ENCODE measurements around the gene GGT1.
"Not testable (repeated sequence)": the region's sequence is repeated elsewhere in the genome, so short reads cannot be mapped to it uniquely, and the experiment has no call there.

The GGT1 gene

GRCh38 chr22:24636513-24636912 is 33.5 kb downstream of the GGT1 start:
- H3K4me1 ChIP-seq (ENCODE audit: control insufficient read depth, insufficient read depth, low read length); CTCF ChIA-PET; H3K27ac ChIP-seq (ENCODE audit: extremely low read depth, low read depth, low read length); POLR2A ChIA-PET; H3K36me3 ChIP-seq (ENCODE audit: control insufficient read depth in 2 of 2, insufficient read depth in 1 of 2, low read length in 2 of 2); H3K9me3 ChIP-seq (ENCODE audit: control insufficient read depth, insufficient read depth, low read depth, low read length); H3K4me3 ChIP-seq (ENCODE audit: low read depth, low read length): not testable (repeated sequence)
- TF ChIP-seq ZNF10 (tag by site-specific recombination; IDR thresholded peaks at IDR 0.05), result peak; percentile 87; the same call in 1 of the 2 replicates

GRCh38 chr22:24642307-24642706 is 39.3 kb downstream of the GGT1 start:
- H3K4me3 ChIP-seq (ENCODE audit: low read depth, low read length); H3K27ac ChIP-seq (ENCODE audit: extremely low read depth, low read depth, low read length); H3K9me3 ChIP-seq (ENCODE audit: control insufficient read depth, insufficient read depth, low read depth, low read length); H3K36me3 ChIP-seq (ENCODE audit: control insufficient read depth in 2 of 2, insufficient read depth in 1 of 2, low read length in 2 of 2); H3K4me1 ChIP-seq (ENCODE audit: control insufficient read depth, insufficient read depth, low read length): not testable (repeated sequence)
- ChIA-PET CTCF (interaction anchor here (1.6 kb wide), 1 partner anchor 126 kb away, joined by 6 read pairs; no protein-coding TSS in a partner anchor), POLR2A (interaction anchor here (0.6 kb wide), 2 partner anchors 35 to 95 kb away, joined by 4 to 6 read pairs; no protein-coding TSS in a partner anchor)

GRCh38 chr22:24644409-24644808 is 41.4 kb downstream of the GGT1 start:
- H3K27ac ChIP-seq (ENCODE audit: extremely low read depth, low read depth, low read length); H3K4me3 ChIP-seq (ENCODE audit: low read depth, low read length); POLR2A ChIA-PET; H3K36me3 ChIP-seq (ENCODE audit: control insufficient read depth in 2 of 2, insufficient read depth in 1 of 2, low read length in 2 of 2); H3K9me3 ChIP-seq (ENCODE audit: control insufficient read depth, insufficient read depth, low read depth, low read length); H3K4me1 ChIP-seq (ENCODE audit: control insufficient read depth, insufficient read depth, low read length); CTCF ChIA-PET: not testable (repeated sequence)

GRCh38 chr22:24645408-24646399 is 42.7 kb downstream of the GGT1 start:
- CTCF ChIA-PET; POLR2A ChIA-PET; H3K36me3 ChIP-seq (ENCODE audit: control insufficient read depth in 2 of 2, insufficient read depth in 1 of 2, low read length in 2 of 2); H3K4me1 ChIP-seq (ENCODE audit: control insufficient read depth, insufficient read depth, low read length); H3K27ac ChIP-seq (ENCODE audit: extremely low read depth, low read depth, low read length); H3K4me3 ChIP-seq (ENCODE audit: low read depth, low read length); H3K9me3 ChIP-seq (ENCODE audit: control insufficient read depth, insufficient read depth, low read depth, low read length): not testable (repeated sequence)

- CTCF ChIA-PET; H3K4me3 ChIP-seq (ENCODE audit: low read depth, low read length); POLR2A ChIA-PET; H3K27ac ChIP-seq (ENCODE audit: extremely low read depth, low read depth, low read length); H3K36me3 ChIP-seq (ENCODE audit: control insufficient read depth in 2 of 2, insufficient read depth in 1 of 2, low read length in 2 of 2); H3K9me3 ChIP-seq (ENCODE audit: control insufficient read depth, insufficient read depth, low read depth, low read length); H3K4me1 ChIP-seq (ENCODE audit: control insufficient read depth, insufficient read depth, low read length): not testable (repeated sequence)
Observed at GRCh38 chr22:24646756-24647155, 43.8 kb downstream of the GGT1 start.

- H3K4me1 ChIP-seq (ENCODE audit: control insufficient read depth, insufficient read depth, low read length); H3K27ac ChIP-seq (ENCODE audit: extremely low read depth, low read depth, low read length); H3K4me3 ChIP-seq (ENCODE audit: low read depth, low read length); POLR2A ChIA-PET; H3K9me3 ChIP-seq (ENCODE audit: control insufficient read depth, insufficient read depth, low read depth, low read length); H3K36me3 ChIP-seq (ENCODE audit: control insufficient read depth in 2 of 2, insufficient read depth in 1 of 2, low read length in 2 of 2): not testable (repeated sequence)
- CTCF ChIA-PET, result interaction anchor here (0.7 kb wide), 1 partner anchor 353 kb away, joined by 3 read pairs; no protein-coding TSS in a partner anchor
Observed at GRCh38 chr22:24649371-24649770, 46.4 kb downstream of the GGT1 start.

- H3K27ac ChIP-seq (ENCODE audit: extremely low read depth, low read depth, low read length); H3K4me3 ChIP-seq (ENCODE audit: low read depth, low read length); H3K36me3 ChIP-seq (ENCODE audit: control insufficient read depth in 2 of 2, insufficient read depth in 1 of 2, low read length in 2 of 2); POLR2A ChIA-PET; H3K9me3 ChIP-seq (ENCODE audit: control insufficient read depth, insufficient read depth, low read depth, low read length); H3K4me1 ChIP-seq (ENCODE audit: control insufficient read depth, insufficient read depth, low read length); CTCF ChIA-PET: not testable (repeated sequence)
- TF ChIP-seq ZNF654 (tag by site-specific recombination; IDR thresholded peaks at IDR 0.05; ENCODE audit: low read depth), result peak; percentile 11; the same call in 1 of the 2 replicates
Observed at GRCh38 chr22:24650884-24651283, 47.9 kb downstream of the GGT1 start.

- H3K9me3 ChIP-seq (ENCODE audit: control insufficient read depth, insufficient read depth, low read depth, low read length); H3K27ac ChIP-seq (ENCODE audit: extremely low read depth, low read depth, low read length); H3K4me3 ChIP-seq (ENCODE audit: low read depth, low read length); POLR2A ChIA-PET; CTCF ChIA-PET; H3K4me1 ChIP-seq (ENCODE audit: control insufficient read depth, insufficient read depth, low read length); H3K36me3 ChIP-seq (ENCODE audit: control insufficient read depth in 2 of 2, insufficient read depth in 1 of 2, low read length in 2 of 2): not testable (repeated sequence)
Observed at GRCh38 chr22:24665395-24665794, 62.4 kb downstream of the GGT1 start.

GRCh38 chr22:24667904-24668303 is 64.9 kb downstream of the GGT1 start:
- H3K4me3 ChIP-seq (ENCODE audit: low read depth, low read length); H3K27ac ChIP-seq (ENCODE audit: extremely low read depth, low read depth, low read length); H3K36me3 ChIP-seq (ENCODE audit: control insufficient read depth in 2 of 2, insufficient read depth in 1 of 2, low read length in 2 of 2); CTCF ChIA-PET; H3K9me3 ChIP-seq (ENCODE audit: control insufficient read depth, insufficient read depth, low read depth, low read length); H3K4me1 ChIP-seq (ENCODE audit: control insufficient read depth, insufficient read depth, low read length); POLR2A ChIA-PET: not testable (repeated sequence)

GRCh38 chr22:24672532-24672931 is 69.5 kb downstream of the GGT1 start:
- POLR2A ChIA-PET; H3K27ac ChIP-seq (ENCODE audit: extremely low read depth, low read depth, low read length); H3K4me3 ChIP-seq (ENCODE audit: low read depth, low read length); H3K36me3 ChIP-seq (ENCODE audit: control insufficient read depth in 2 of 2, insufficient read depth in 1 of 2, low read length in 2 of 2); H3K4me1 ChIP-seq (ENCODE audit: control insufficient read depth, insufficient read depth, low read length); CTCF ChIA-PET; H3K9me3 ChIP-seq (ENCODE audit: control insufficient read depth, insufficient read depth, low read depth, low read length): not testable (repeated sequence)
